HG02840 (cell line): ENCODE results near the gene FCRL5.
"Not testable (repeated sequence)": the region's sequence is repeated elsewhere in the genome, so short reads cannot be mapped to it uniquely, and the experiment has no call there.

ENCODE experiments used
- ATAC-seq: cut with Tn5 transposase; IDR thresholded peaks from one replicate; pipeline ENCODE4 v1.9.1; 2021; ENCODE audit warnings: mild to moderate bottlenecking, moderate library complexity, moderate number of reproducible peaks; ENCODE audit not compliant: unreplicated experiment, low FRiP score

The FCRL5 gene

DNA sequence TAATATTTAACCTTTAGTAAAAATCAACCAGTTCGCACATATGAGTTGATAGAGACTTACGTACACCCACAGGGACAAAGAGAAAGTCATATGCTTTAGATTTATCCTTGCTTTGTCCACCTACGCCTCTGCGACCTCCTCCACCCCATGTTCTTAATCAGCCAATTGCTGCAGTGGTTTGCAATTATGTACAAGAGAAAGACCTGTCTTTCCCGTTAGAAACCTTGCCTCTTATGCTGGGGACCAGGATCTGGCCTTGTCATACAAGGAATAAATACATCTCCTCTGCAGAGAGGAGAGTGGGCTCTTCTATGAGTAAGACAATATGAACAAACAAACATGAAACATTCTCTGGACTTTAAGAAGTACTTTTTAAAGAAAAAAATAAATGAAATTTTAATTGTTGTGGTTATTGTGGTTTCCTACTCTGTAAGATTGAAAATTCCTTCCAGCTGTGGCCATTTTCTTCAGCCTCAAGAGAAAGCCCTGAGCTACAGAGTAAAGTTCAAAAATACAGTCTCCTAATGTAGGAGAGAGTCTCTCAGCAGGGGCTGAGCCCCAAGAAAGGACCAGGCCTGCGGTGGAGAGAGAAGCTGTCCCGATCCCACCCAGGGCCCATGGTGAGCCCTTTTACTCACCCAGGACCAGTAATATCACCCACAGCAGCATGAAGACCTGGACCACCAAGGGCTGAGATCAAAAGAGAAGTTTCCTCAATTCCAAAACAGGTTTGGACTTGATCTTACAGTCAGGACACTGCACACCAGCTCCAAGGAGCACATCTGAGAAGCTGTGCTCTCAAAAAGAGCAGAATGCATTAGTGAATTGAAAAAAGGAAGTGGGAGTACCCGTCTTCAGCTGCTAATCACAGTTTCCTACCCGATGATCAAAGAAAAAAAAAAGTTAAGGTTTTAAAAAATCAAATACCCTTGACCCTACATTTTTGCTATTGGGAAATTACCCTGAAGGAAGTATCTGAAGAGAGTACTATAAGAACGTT is at the start of gene FCRL5:
TSS of gene FCRL5 (minus strand) at position 822 of the 1,000 bp plus-strand sequence. CDS start at position 669, 153 bp downstream.
- ATAC-seq, result peak; percentile 69

- no peak for ATAC-seq
Observed at GRCh38 chr1:157600236-157600635, 47.9 kb upstream of the FCRL5 start.

GRCh38 chr1:157597959-157598667 is 45.8 kb upstream of the FCRL5 start, which contains the start of gene FCRL4:
Gene FCRL4 (minus strand): TSS chr1:157598085. CDS start chr1:157597944, 141 bp downstream.
- ATAC-seq, result peak; percentile 48

DNA sequence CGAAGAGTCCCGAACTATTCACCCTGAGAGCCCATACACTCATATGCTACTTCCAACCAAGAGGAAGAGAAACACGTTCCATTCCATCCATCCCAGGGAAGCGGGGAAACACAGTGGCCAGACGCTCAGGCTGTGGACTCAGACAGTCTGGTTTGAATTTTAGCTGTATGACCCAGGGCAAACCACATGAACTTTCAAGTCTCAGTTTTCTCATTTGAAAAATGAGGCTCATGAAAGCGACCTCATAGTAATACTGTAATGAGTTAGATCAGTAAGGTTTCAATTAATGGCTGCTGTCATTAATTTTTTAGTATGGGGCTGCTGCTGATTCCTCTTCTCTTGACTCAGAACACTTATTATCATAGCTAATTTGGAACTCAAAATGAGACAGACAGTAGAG is 44.1 kb upstream of the FCRL5 start:
- peak; percentile 47 for ATAC-seq

GRCh38 chr1:157595356-157595755 is 43.0 kb upstream of the FCRL5 start:
- ATAC-seq, result peak; percentile 65

- no peak for ATAC-seq
Observed at GRCh38 chr1:157585984-157586383, 33.7 kb upstream of the FCRL5 start.

DNA sequence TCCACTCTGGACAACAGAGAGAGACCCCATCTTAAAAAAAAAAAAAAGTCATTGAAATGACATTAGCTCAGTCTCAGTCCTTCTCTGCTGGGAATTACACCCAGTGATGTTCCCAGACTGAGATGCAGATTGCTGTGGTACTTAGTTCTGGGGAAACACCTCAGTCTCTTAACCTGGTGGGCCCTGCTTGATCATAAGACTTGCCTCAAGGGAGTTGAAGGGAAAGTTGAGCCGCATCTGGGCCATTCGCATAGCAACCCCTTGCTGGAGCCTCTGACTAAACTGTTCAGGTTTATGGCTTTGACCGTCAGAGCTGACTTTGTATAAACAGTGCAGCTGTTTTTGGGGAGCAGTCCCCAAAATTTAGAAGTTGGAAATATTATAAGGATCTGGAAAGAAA is 32.2 kb upstream of the FCRL5 start:
- no peak for ATAC-seq

DNA sequence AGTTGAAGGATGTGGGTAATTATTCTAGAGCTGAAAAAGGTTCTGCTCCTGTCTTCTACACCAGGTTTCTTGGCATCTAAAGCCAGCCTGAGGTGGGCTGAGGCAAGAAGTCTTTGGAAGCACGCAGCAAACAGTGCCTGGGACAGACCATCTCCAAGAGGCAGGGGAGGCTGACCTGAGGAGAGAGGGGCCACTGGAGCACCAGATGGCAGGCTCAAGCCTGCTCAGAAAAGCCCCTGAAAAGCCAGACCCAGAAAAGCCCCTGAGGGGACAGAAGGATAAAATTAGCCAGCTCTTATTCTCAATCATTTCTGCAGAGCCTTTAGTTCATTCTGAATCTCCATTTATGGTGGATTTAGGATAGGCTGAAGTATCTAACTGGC is 28.5 kb upstream of the FCRL5 start:
- ATAC-seq, result no peak

DNA sequence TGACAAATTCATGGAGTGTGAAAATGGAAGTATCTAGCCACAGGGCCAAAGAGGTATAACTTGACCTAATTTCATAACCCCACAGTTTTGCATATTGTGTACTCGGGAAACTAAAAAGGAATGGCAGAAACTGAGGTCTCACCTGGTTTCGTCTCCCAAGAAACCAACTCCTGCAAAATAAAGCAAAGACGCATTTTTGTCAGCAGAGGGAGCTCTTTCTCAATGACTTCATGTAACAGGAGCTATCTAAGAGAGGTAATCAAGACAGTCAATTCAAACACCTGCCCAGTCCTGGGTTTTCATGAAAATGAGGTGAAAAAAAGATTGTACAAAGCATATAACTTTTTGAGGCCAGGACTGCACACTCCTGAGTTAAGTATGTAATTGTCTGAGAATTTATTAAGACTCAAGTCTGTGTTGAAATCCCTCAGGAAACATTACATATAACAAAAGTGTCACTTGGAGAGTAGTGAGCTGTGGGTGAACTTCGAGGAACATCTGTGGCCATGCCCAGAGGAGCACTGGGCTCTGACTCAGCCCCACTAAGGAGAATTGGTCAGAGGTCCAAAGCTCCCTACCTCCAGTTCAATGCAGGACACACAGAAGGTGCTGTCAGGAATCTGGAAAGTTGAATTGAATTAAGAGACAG is 28.0 kb upstream of the FCRL5 start:
- ATAC-seq, result no peak

DNA sequence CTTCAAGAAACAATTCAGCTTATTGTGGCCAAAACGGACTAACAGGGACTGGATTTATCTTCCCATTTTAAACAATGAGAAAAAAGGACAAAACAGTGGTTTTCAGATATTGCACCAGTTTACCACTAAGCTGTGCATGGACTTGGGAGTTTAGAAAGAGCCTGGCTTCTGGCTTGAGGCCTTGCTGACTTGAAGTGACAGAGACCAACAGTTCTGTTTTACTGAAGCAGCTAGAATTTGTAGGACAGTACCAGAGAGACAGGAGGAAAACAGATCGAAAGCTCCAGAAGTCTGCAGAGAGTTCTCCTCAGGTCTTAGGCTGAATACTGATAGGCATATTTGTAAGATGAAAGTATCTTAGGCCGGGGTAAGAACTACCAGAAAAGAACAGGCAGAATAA is 25.1 kb upstream of the FCRL5 start:
- ATAC-seq, result no peak

GRCh38 chr1:157575744-157576143 is 23.4 kb upstream of the FCRL5 start:
- peak; percentile 57 for ATAC-seq

DNA sequence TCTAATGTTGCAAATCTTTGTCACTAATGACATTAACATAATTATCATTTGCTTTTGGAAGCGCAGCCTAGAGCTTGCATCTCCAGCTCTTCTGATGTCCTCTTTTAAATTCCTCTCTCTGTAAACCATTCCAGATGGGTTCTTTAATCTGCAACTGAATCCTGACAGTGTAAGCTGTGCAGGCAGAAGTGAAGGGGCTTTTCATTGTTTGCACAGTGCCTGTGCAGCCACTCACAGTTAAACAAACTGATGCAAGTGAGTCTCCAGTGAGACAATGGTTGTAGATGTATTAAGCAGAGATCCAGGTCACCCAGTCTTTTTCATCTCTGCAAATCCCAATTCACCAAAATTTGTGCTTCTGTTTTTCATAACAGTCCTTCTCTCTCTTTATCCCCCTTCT is 22.5 kb upstream of the FCRL5 start:
- ATAC-seq, result no peak

DNA sequence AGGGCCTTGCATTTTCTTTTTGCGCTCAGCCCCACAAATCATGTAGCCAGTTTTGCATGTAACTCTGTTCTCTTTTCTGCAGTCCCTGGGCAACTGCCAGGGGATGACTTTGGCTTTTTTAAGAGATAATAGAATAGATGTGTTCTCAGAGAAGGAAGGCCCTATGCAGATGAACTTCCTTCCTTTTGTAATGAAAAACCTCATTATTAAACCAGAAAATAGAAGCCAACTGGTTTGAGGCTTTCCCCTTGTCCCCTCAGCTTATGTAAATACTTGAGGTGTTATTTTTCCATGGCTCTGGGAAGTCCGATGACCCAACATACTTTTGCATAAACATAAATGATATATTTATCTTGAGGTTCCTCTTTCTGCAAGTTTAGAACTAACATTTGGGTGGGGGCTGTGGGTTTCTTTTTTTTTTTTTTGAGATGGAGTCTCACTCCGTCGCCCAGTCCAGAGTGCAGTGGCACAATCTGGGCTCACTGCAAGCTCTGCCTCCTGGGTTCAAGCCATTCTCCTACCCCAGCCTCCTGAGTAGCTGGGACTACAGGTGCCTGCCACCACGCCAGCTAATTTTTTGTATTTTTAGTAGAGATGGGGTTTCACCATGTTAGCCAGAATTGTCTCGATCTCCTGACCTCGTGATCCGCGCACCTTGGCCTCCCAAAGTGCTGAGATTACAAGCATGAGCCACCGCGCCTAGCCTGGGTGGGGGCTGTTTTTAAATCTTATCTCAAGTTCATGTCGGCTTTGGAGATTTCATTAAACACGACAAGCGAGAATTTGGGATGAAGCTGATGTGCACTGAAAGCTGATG is 14.4 kb upstream of the FCRL5 start:
- peak; percentile 44 for ATAC-seq

DNA sequence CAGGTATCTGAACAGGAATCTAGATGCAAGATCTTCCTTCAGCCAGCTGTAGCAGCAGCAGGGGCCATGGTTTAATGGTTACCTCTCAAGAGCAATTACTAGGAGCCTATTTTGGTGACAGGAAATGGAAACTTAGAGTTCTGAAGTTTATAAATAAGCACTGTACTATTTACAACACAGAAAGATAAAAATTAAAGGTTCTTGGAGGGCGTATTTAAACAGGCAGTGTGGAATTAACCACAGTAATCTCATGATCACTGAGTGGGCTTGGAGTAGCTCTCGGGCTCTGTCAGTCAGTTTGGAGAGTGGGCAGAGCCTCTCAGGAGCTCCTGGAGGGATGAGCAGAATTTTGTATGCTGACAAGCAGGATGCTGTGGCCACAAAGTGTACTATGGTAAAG is 10.2 kb upstream of the FCRL5 start:
- peak; percentile 55 for ATAC-seq

- no peak for ATAC-seq
Observed at GRCh38 chr1:157558119-157558518, 5.8 kb upstream of the FCRL5 start.

DNA sequence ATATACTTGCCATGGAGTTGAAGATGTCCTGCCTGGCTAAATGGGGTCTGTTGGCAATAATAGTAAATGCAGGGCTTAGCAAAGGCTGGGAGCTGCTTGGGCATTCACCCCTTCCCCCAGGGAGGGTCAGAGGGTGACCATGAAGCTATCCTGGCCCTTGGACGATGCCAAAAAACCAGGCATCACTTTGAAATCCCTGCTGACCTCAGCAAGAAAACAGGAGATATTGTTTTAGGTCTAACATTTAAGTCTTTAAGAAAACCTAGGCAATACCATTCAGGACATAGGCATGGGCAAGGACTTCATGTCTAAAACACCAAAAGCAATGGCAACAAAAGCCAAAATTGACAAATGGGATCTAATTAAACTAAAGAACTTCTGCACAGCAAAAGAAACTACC is 4.2 kb downstream of the FCRL5 start:
- ATAC-seq, result not testable (repeated sequence)

DNA sequence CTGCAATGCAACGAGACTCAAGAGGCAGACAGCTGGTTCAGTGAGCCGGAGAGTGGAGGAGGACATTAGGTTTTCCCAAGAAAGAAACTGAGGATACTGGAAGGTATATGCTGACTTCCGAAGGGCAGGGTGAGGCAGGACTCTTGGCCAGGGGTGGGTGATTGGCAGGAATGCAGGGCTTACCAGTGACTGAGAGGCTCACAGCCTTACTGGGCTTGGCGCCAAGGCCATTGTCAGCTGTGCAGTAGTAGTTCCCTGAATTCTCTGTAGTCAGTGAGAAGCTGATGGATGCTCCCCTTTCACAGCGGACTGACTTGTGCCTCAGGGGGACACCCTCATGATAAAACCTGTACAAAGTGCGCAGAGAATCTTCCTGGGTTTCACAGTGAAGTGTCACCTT is 9.6 kb downstream of the FCRL5 start:
- ATAC-seq, result no peak

- ATAC-seq, result no peak
Observed at GRCh38 chr1:157540852-157541251, 11.5 kb downstream of the FCRL5 start.

DNA sequence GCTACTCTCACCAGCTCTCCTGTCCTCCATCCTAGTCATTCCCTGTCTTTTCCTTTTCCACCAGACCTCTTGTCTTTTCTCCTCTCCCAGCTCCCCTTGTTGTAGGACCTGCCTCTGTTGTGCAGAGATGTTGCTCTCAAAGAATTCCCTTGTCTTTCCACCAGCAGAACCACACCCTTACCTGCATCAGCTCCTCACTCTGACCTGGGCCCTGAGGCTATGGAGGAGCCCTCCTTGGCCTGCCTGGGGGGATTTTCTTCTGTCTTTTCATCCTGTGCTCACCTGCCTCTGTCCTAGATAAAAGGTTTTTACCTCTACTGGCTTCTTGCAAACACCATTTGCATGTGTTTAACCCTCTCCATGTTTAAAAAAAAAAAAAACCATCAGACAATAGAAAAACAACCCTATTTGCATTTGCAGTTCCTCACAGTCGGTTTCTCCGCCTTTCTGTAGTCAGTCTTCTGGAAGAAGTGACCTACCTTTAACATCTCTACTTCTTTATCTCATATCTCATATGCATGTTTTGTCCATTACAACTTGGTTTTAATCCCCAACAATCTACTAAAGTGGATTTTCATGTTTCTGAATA is 12.1 kb downstream of the FCRL5 start:
- no peak for ATAC-seq

- ATAC-seq, result no peak
Observed at GRCh38 chr1:157539568-157539967, 12.7 kb downstream of the FCRL5 start.
